Measurements from ENCODE around the gene ABCA7. TPM values are rescaled to one million over a fixed set of nuclear protein-coding genes. Genes with fewer than 3 reads are reported as not detected.

The ABCA7 gene
- total and polyA plus RNA-seq, 2 experiments from 2014 or later, result 17.8 to 26.8 TPM

DNA sequence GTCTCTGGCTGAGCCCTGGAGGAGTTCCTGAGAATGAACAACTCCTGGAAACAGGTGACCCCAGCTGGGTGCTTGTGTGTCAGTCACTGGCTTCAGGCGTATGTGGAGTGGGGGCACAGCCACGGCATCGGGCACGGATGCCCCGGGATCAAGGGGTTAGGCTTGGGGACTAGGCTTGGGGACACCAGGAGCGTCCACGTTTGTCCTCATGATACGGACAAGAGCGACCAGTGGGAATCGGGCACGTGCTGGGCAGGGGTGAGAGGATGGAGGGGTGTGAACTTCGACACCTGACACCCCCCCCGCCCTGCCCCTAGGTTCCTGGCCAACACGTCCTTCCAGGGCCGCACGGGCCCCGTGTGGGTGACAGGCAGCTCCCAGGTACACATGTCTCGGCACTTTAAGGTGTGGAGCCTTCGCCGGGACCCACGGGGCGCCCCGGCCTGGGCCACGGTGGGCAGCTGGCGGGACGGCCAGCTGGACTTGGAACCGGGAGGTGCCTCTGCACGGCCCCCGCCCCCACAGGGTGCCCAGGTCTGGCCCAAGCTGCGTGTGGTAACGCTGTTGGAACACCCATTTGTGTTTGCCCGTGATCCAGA lies 35.6 kb upstream of the ABCA7 start:
- DNase-seq (ENCODE audit: low spot score), result no peak
- 90% methylated on average over 32 of the region's 32 CpGs for WGBS (ENCODE audit: low lambda C conversion rate, missing lambda C conversion rate)
- H3K36me3 ChIP-seq (replicated peaks; ENCODE audit: insufficient read depth, low read depth), result no peaks in the 10 kb centered on the region

DNA sequence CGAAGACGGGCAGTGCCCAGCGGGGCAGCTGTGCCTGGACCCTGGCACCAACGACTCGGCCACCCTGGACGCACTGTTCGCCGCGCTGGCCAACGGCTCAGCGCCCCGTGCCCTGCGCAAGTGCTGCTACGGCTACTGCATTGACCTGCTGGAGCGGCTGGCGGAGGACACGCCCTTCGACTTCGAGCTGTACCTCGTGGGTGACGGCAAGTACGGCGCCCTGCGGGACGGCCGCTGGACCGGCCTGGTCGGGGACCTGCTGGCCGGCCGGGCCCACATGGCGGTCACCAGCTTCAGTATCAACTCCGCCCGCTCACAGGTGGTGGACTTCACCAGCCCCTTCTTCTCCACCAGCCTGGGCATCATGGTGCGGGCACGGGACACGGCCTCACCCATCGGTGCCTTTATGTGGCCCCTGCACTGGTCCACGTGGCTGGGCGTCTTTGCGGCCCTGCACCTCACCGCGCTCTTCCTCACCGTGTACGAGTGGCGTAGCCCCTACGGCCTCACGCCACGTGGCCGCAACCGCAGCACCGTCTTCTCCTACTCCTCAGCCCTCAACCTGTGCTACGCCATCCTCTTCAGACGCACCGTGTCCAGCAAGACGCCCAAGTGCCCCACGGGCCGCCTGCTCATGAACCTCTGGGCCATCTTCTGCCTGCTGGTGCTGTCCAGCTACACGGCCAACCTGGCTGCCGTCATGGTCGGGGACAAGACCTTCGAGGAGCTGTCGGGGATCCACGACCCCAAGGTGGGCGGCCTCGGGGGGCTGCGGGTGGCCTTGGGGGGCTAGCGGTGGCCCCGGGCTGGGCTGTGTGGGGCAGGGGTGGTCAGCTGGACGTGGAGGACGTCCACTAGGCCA lies 34.9 kb upstream of the ABCA7 start:
- no peaks in the 10 kb centered on the region for H3K9me2 ChIP-seq (replicated peaks; ENCODE audit: insufficient read depth)
- WGBS (ENCODE audit: low lambda C conversion rate, missing lambda C conversion rate), result 96% methylated on average over 63 of the region's 70 CpGs

More for the DNA sequence above, 35.6 kb upstream of the ABCA7 start:
- no peak for TF ChIP-seq CTCF (IDR thresholded peaks at IDR 0.05; ENCODE audit: poor library complexity)
- TF ChIP-seq EZH2 (IDR thresholded peaks at IDR 0.05; ENCODE audit: borderline replicate concordance), result no peak
- no peak for TF ChIP-seq EZH2phosphoT487 (IDR thresholded peaks at IDR 0.05; ENCODE audit: low read depth, severe bottlenecking, unreplicated experiment)
- no peaks in the 10 kb centered on the region for H3K9me3 ChIP-seq (ENCODE audit: low read depth)
- H3K4me3 ChIP-seq, result no peak overlapping the region
- no peaks in the 10 kb centered on the region for H4K20me1 ChIP-seq (ENCODE audit: insufficient read depth, poor library complexity, severe bottlenecking)
- peaks cover 16% of the 10 kb centered on the region for H3K27me3 ChIP-seq
- H2AFZ ChIP-seq, result no peak overlapping the region
- H3K4me2 ChIP-seq, result no peak overlapping the region
- H3K27ac ChIP-seq, result no peak overlapping the region
- H3K9me2 ChIP-seq (replicated peaks; ENCODE audit: insufficient read depth), result no peaks in the 10 kb centered on the region
- no peaks in the 10 kb centered on the region for H3K79me2 ChIP-seq
- H3K4me1 ChIP-seq (ENCODE audit: insufficient read depth), result peaks cover 7% of the 10 kb centered on the region

GRCh38 chr19:1006711-1007398 lies 33.1 kb upstream of the ABCA7 start:
- peaks cover 3% of the 10 kb centered on the region for H3K27me3 ChIP-seq
- H2AFZ ChIP-seq, result no peak overlapping the region
- H3K4me2 ChIP-seq, result no peak overlapping the region
- H3K79me2 ChIP-seq, result no peaks in the 10 kb centered on the region
- no peak overlapping the region for H3K4me3 ChIP-seq
- no peak for DNase-seq (ENCODE audit: low spot score)
- H3K9me3 ChIP-seq (ENCODE audit: low read depth), result no peaks in the 10 kb centered on the region
- no peaks in the 10 kb centered on the region for H3K9me2 ChIP-seq (replicated peaks; ENCODE audit: insufficient read depth)
- WGBS (ENCODE audit: low lambda C conversion rate, missing lambda C conversion rate), result 84% methylated on average over 24 of the region's 27 CpGs
- H3K36me3 ChIP-seq (replicated peaks; ENCODE audit: insufficient read depth, low read depth), result no peaks in the 10 kb centered on the region
- no peaks in the 10 kb centered on the region for H4K20me1 ChIP-seq (ENCODE audit: insufficient read depth, poor library complexity, severe bottlenecking)
- H3K27ac ChIP-seq, result no peak overlapping the region
- TF ChIP-seq EZH2phosphoT487 (IDR thresholded peaks at IDR 0.05; ENCODE audit: low read depth, severe bottlenecking, unreplicated experiment), result no peak
- TF ChIP-seq EZH2 (IDR thresholded peaks at IDR 0.05; ENCODE audit: borderline replicate concordance), result no peak
- H3K4me1 ChIP-seq (ENCODE audit: insufficient read depth), result peaks cover under 1% of the 10 kb centered on the region

More for the DNA sequence above, 34.9 kb upstream of the ABCA7 start:
- Histone ChIP-seq H3K4me3 (no peak overlapping the region), H4K20me1 (ENCODE audit: insufficient read depth, poor library complexity, severe bottlenecking) (no peaks in the 10 kb centered on the region), H3K4me1 (ENCODE audit: insufficient read depth) (peaks cover 7% of the 10 kb centered on the region), H3K79me2 (no peaks in the 10 kb centered on the region), H3K27ac (no peak overlapping the region), H3K27me3 (peaks cover 9% of the 10 kb centered on the region), H3K9me3 (ENCODE audit: low read depth) (no peaks in the 10 kb centered on the region), H3K4me2 (no peak overlapping the region), H3K36me3 (replicated peaks; ENCODE audit: insufficient read depth, low read depth) (no peaks in the 10 kb centered on the region), H2AFZ (no peak overlapping the region)
- no peak for DNase-seq (ENCODE audit: low spot score)
- TF ChIP-seq EZH2 (IDR thresholded peaks at IDR 0.05; ENCODE audit: borderline replicate concordance) (no peak), EZH2phosphoT487 (IDR thresholded peaks at IDR 0.05; ENCODE audit: low read depth, severe bottlenecking, unreplicated experiment) (no peak), CTCF (IDR thresholded peaks at IDR 0.05; ENCODE audit: poor library complexity) (no peak)

Data from hepatocyte (in vitro differentiated cells).